Thoracic aorta (tissue), 2 donors: ENCODE data around the gene HELZ2. TPM values are rescaled to one million over a fixed set of nuclear protein-coding genes. Genes with fewer than 3 reads are reported as not detected.
"Not testable (repeated sequence)": the region's sequence is repeated elsewhere in the genome, so short reads cannot be mapped to it uniquely, and the experiment has no call there.

ENCODE experiments used
- ATAC-seq: fragments of 150-250 bp; one replicate; pipeline ENCODE4 v1.8.0; 2017; ENCODE audit warnings: low read depth; ENCODE audit not compliant: insufficient number of reproducible peaks, low FRiP score
- DNase-seq: peaks from one replicate; pipeline ENCODE4 v3.0.0-alpha.2; 2020; ENCODE audit warnings: low spot score
- H3K27ac ChIP-seq, 2 donors: fragments of 200-600 bp; sonication (generic); 1 replicate in 1 of 2; 2 replicates in 1 of 2; pipeline ENCODE4 v1.5.1; 2016; ENCODE audit warnings: mild to moderate bottlenecking in 2 of 2, moderate library complexity in 2 of 2
- H3K27me3 ChIP-seq: fragments of 200-600 bp; sonication (generic); replicated peaks from 2 replicates; pipeline ENCODE4 v1.6.0; 2016; ENCODE audit warnings: mild to moderate bottlenecking; ENCODE audit not compliant: insufficient read depth
- H3K36me3 ChIP-seq: fragments of 200-600 bp; sonication (generic); one replicate; pipeline ENCODE4 v1.5.1; 2016
- H3K4me1 ChIP-seq, 2 donors: fragments of 200-600 bp; sonication (generic); 1 replicate in 1 of 2; 2 replicates in 1 of 2; pipeline versions ENCODE4 v1.5.1 to v1.6.0; 2016; ENCODE audit warnings: low read depth in 2 of 2, mild to moderate bottlenecking in 1 of 2; ENCODE audit not compliant: control insufficient read depth in 1 of 2
- H3K4me3 ChIP-seq: fragments of 200-600 bp; sonication (generic); 2 replicates; pipeline ENCODE4 v1.5.1; 2016; ENCODE audit warnings: mild to moderate bottlenecking
- H3K9me3 ChIP-seq: fragments of 200-600 bp; sonication (generic); 2 replicates; pipeline ENCODE4 v1.5.1; 2016
- total RNA-seq, 2 donors: library from RNA; depleted of rRNA; stranded (reverse); fragments of >200 nt; gene quantifications; one replicate each; pipeline versions ENCODE4 v1.1.0 to v1.2.3, GENCODE V29; 2016
- TF ChIP-seq, protein P1 (sequence below): fragments of 200-600 bp; sonication (generic); IDR thresholded peaks from one replicate; pipeline ENCODE4 v1.5.1; 2019; ENCODE audit warnings: antibody characterized with exemption

The HELZ2 gene
- total RNA-seq, 2 donors from 2014 or later, result 45.2 to 50.3 TPM

DNA sequence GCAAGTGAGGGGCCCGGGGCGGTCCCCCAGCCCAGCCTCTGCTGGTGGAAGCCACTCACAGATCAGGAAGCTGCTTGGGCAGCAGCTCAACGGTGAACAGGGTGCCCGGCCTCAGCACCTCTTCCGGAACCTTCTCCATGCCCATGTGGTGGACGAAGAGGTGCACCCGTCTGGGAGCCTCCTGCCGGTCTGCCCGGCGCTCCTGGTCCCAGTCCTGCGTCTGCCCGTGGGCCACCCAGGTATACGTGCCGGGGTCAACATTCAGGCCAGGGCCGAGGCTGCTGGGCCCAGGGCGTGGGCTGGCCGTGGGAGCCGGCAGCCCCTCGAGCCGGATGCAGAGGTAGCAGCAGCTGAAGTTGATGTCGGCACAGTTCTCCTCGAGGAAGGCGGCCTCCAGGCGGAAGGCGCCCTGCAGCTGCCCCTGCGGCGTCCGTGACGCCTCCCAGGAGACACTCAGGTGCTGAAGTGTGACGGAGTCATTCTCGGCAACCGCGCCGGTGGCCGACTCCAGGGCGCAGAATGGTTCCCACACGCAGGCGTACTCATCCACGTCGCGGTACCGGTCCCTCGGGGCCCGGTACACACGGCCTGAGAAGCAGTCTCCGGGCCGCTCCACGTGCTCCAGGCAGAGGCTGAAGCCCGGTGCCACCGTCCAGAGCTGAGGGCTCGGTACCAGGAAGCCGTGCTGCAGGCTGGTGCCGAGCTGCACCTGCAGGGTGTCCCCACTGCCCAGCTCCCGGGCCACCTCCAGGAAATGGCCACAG, 11.4 kb downstream of the HELZ2 start:
- no peak for ATAC-seq
- Histone ChIP-seq H3K36me3 (peaks cover 23% of the 10 kb centered on the region), H3K4me1 (no peaks in the 10 kb centered on the region), H3K4me3 (no peak overlapping the region), H3K27ac (no peak overlapping the region), H3K9me3 (no peaks in the 10 kb centered on the region), H3K27me3 (no peaks in the 10 kb centered on the region)
- TF ChIP-seq, protein P1, sequence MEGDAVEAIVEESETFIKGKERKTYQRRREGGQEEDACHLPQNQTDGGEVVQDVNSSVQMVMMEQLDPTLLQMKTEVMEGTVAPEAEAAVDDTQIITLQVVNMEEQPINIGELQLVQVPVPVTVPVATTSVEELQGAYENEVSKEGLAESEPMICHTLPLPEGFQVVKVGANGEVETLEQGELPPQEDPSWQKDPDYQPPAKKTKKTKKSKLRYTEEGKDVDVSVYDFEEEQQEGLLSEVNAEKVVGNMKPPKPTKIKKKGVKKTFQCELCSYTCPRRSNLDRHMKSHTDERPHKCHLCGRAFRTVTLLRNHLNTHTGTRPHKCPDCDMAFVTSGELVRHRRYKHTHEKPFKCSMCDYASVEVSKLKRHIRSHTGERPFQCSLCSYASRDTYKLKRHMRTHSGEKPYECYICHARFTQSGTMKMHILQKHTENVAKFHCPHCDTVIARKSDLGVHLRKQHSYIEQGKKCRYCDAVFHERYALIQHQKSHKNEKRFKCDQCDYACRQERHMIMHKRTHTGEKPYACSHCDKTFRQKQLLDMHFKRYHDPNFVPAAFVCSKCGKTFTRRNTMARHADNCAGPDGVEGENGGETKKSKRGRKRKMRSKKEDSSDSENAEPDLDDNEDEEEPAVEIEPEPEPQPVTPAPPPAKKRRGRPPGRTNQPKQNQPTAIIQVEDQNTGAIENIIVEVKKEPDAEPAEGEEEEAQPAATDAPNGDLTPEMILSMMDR, result no peak
- DNase-seq, result no peak

- DNase-seq, result no peak
- Histone ChIP-seq H3K27ac (no peak overlapping the region), H3K9me3 (no peaks in the 10 kb centered on the region), H3K36me3 (peaks cover 23% of the 10 kb centered on the region), H3K4me1 (no peaks in the 10 kb centered on the region), H3K4me3 (no peak overlapping the region), H3K27me3 (no peaks in the 10 kb centered on the region)
- ATAC-seq, result no peak
- TF ChIP-seq, protein P1, result no peak
Observed at GRCh38 chr20:63561624-63562396, 12.2 kb downstream of the HELZ2 start.

GRCh38 chr20:63560856-63561609, 13.0 kb downstream of the HELZ2 start:
- H3K36me3 ChIP-seq, result peaks cover 23% of the 10 kb centered on the region
- DNase-seq, result no peak
- no peaks in the 10 kb centered on the region for H3K9me3 ChIP-seq
- H3K4me1 ChIP-seq, result no peaks in the 10 kb centered on the region
- no peaks in the 10 kb centered on the region for H3K27me3 ChIP-seq
- TF ChIP-seq, protein P1, result no peak
- no peak overlapping the region for H3K4me3 ChIP-seq
- no peak overlapping the region for H3K27ac ChIP-seq
- ATAC-seq, result no peak

DNA sequence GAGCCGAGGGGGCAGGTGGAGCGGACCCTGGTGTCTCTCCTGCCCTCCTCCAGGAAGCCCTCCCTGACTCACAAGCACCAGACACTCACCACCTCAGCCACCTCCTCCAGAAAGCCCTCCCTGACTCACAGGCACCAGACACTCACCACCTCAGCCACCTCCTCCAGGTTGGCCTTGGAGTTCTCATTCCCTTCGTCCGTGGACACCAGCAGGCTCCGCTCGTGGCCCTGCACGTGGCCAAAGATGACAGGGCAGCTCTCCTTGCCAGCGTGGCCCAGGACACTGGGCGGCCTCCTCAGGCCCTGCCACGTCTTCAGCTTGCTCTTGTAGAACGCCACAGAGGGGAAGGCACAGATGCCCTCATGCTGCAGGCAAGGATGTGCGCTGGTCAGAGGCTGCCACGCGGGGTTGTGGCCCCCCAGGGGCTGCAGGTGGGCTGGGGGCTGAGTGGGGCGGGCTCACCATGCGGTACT, 13.7 kb downstream of the HELZ2 start:
- H3K4me1 ChIP-seq, result no peaks in the 10 kb centered on the region
- peaks cover 23% of the 10 kb centered on the region for H3K36me3 ChIP-seq
- ATAC-seq (no peak), DNase-seq (no peak)
- no peak overlapping the region for H3K27ac ChIP-seq
- H3K27me3 ChIP-seq, result no peaks in the 10 kb centered on the region
- no peaks in the 10 kb centered on the region for H3K9me3 ChIP-seq
- TF ChIP-seq, protein P1, result no peak
- no peak overlapping the region for H3K4me3 ChIP-seq

DNA sequence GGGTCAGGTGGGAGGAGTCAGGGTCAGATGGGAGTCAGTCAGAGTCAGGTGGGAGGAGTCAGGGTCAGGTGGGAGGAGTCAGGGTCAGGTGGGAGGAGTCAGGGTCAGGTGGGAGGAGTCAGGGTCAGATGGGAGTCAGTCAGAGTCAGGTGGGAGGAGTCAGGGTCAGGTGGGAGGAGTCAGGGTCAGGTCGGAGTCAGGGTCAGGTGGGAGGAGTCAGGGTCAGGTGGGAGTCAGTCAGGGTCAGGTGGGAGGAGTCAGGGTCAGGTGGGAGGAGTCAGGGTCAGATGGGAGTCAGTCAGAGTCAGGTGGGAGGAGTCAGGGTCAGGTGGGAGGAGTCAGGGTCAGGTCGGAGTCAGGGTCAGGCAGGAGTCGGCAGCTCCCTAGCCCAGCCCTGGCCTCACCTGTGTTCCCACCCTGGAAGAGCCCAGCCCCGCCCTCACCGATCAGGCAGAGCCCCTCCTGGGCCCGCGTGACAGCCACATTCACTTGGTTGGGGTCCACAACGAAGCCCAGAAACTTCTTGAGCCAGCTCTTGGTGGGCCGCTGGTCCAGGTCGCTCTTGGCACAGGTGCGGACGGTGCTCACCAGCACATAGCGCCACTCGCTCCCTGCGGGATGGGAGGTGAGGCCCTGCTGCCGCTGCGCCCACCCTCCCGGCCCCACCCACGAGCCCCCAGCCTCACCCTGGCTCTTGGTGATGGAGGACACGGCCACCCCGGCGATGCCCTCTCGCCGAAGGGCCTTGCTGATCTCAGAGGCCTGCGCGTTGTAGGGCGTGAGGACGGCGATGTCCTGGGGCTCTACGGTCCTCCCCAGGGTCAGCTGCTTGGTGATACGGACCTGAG, 14.3 kb downstream of the HELZ2 start:
- H3K36me3 ChIP-seq, result peaks cover 18% of the 10 kb centered on the region
- not testable (repeated sequence) for H3K27me3 ChIP-seq, H3K4me1 ChIP-seq, DNase-seq, H3K27ac ChIP-seq, H3K4me3 ChIP-seq, ATAC-seq, H3K9me3 ChIP-seq
